Calu3 (cell line): Measurements from ENCODE around the gene SCAMP1. TPM values are rescaled to one million over a fixed set of nuclear protein-coding genes. Genes with fewer than 3 reads are reported as not detected.
A peak's percentile ranks its signal among the peaks of the same experiment; 100 is the strongest.

Source experiments
- BruUV-seq: library from RNA; stranded (reverse); fragments of 400-500 nt; replicated peaks from 2 replicates; lab custom pipeline; 2021; lab: Mats Ljungman, UMichigan
- CTCF ChIA-PET: fragments of 300-600 bp; sonication (Branson Sonifier 250); formaldehyde crosslinking; loops from one replicate; lab custom pipeline; 2022; ENCODE audit warnings: antibody characterized with exemption; lab: Charles Lee
- DNase-seq: peaks from one replicate; pipeline ENCODE4 v3.0.0; 2022
- H3K27ac Mint-ChIP-seq: one replicate; pipeline ENCODE4 v1.8.0; 2022; ENCODE audit warnings: mixed read lengths; ENCODE audit not compliant: unreplicated experiment
- H3K27me3 Mint-ChIP-seq: one replicate; pipeline ENCODE4 v1.8.0; 2022; ENCODE audit warnings: mixed read lengths; ENCODE audit not compliant: unreplicated experiment
- H3K36me3 Mint-ChIP-seq: one replicate; pipeline ENCODE4 v1.8.0; 2022; ENCODE audit warnings: mild to moderate bottlenecking, moderate library complexity, mixed read lengths; ENCODE audit not compliant: insufficient read depth, unreplicated experiment
- H3K4me1 Mint-ChIP-seq: one replicate; pipeline ENCODE4 v1.8.0; 2022; ENCODE audit warnings: mild to moderate bottlenecking, low read depth, mixed read lengths; ENCODE audit not compliant: unreplicated experiment
- H3K4me3 Mint-ChIP-seq: one replicate; pipeline ENCODE4 v1.8.0; 2022; ENCODE audit warnings: mild to moderate bottlenecking, low read depth, moderate library complexity, mixed read lengths; ENCODE audit not compliant: unreplicated experiment
- H3K9me3 Mint-ChIP-seq: one replicate; pipeline ENCODE4 v1.8.0; 2022; ENCODE audit warnings: low read depth, mixed read lengths; ENCODE audit not compliant: unreplicated experiment
- intact Hi-C: fragments of 100-400 bp; cut with micrococcal nuclease; formaldehyde crosslinking; loops from one replicate; pipeline ENCODE4 v1.10.0; 2022; ENCODE audit not compliant: unreplicated experiment
- total RNA-seq: library from RNA; stranded (reverse); gene quantifications from 2 replicates; pipeline ENCODE4 v1.2.3, GENCODE V29; 2022
- TF ChIP-seq, protein P1 (sequence below): fragments of 200-600 bp; IDR thresholded peaks from one replicate; pipeline ENCODE4 v1.8.0; 2022; ENCODE audit warnings: antibody characterized with exemption; ENCODE audit not compliant: unreplicated experiment

SCAMP1 gene
- total RNA-seq, 1 experiment from 2014 or later, result 62.2 TPM

DNA sequence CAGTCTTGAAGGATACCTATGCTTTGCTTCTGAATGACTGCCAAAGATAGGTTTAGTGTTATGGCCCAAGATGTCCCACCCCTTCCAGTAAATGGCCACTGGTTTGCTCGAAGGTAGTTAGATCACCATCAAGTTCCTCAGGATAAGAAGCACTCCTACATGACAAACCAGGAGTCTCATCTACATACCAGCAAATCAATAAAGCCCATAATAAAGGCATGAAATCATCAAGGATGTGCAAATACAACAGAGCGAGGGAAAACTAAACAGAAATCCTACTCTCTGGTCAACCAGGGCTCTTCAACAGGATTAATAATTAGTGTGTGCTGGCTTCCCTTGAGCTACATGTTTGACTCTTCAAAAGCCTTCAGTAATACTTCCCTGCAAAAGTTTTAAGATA, 147.1 kb downstream of the SCAMP1 start:
- no peak overlapping the region for H3K27ac Mint-ChIP-seq
- peak overlapping the region; percentile 41 for H3K4me3 Mint-ChIP-seq
- H3K27me3 Mint-ChIP-seq, result no peaks in the 10 kb centered on the region
- DNase-seq, result no peak
- CTCF ChIA-PET, result interaction anchor here (1.4 to 2.3 kb wide), 2 partner anchors 11 to 40 kb away, joined by 3 to 7 read pairs; no protein-coding TSS in a partner anchor
- H3K9me3 Mint-ChIP-seq, result no peaks in the 10 kb centered on the region
- BruUV-seq, result no TSS peak
- peaks cover 79% of the 10 kb centered on the region for H3K4me1 Mint-ChIP-seq
- H3K36me3 Mint-ChIP-seq, result peaks cover 10% of the 10 kb centered on the region
- intact Hi-C loops, result no loop called here
- TF ChIP-seq, protein P1, sequence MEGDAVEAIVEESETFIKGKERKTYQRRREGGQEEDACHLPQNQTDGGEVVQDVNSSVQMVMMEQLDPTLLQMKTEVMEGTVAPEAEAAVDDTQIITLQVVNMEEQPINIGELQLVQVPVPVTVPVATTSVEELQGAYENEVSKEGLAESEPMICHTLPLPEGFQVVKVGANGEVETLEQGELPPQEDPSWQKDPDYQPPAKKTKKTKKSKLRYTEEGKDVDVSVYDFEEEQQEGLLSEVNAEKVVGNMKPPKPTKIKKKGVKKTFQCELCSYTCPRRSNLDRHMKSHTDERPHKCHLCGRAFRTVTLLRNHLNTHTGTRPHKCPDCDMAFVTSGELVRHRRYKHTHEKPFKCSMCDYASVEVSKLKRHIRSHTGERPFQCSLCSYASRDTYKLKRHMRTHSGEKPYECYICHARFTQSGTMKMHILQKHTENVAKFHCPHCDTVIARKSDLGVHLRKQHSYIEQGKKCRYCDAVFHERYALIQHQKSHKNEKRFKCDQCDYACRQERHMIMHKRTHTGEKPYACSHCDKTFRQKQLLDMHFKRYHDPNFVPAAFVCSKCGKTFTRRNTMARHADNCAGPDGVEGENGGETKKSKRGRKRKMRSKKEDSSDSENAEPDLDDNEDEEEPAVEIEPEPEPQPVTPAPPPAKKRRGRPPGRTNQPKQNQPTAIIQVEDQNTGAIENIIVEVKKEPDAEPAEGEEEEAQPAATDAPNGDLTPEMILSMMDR, result no peak

DNA sequence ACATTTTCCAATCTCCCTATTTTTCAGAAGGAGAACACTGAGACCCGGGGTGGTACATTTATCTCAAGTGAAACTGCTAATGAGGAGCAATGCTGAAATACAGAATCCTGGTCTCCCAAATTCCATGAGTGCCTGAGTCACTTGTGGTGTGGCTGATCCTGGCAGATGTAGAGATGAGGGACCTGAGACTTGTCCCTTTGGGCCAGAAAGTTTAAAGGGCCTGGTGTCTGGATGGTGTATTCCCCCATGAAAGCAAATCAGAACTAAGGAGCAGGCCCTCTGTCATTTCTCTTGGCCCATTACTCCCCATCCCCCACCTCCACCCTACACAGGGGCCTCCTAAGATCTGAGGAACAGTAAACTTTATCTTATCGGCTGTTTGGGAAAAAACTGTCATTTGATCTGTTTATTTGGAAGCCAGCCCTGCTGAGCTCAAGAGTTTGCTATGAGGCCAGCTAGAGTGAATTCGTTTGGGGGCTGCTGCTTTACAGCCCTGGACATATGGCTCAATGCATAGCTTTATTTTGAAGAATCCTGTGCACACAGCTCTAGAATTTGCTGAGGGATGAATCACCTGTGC, 147.9 kb downstream of the SCAMP1 start:
- intact Hi-C loops, result no loop called here
- H3K27me3 Mint-ChIP-seq, result no peaks in the 10 kb centered on the region
- TF ChIP-seq, protein P1, result no peak
- H3K36me3 Mint-ChIP-seq, result peaks cover 10% of the 10 kb centered on the region
- H3K27ac Mint-ChIP-seq, result no peak overlapping the region
- H3K4me3 Mint-ChIP-seq, result peak overlapping the region; percentile 41
- no TSS peak for BruUV-seq
- H3K4me1 Mint-ChIP-seq, result peaks cover 78% of the 10 kb centered on the region
- no peaks in the 10 kb centered on the region for H3K9me3 Mint-ChIP-seq
- CTCF ChIA-PET, result interaction anchor here (1.4 to 2.3 kb wide), 2 partner anchors 11 to 41 kb away, joined by 3 to 7 read pairs; no protein-coding TSS in a partner anchor
- no peak for DNase-seq

DNA sequence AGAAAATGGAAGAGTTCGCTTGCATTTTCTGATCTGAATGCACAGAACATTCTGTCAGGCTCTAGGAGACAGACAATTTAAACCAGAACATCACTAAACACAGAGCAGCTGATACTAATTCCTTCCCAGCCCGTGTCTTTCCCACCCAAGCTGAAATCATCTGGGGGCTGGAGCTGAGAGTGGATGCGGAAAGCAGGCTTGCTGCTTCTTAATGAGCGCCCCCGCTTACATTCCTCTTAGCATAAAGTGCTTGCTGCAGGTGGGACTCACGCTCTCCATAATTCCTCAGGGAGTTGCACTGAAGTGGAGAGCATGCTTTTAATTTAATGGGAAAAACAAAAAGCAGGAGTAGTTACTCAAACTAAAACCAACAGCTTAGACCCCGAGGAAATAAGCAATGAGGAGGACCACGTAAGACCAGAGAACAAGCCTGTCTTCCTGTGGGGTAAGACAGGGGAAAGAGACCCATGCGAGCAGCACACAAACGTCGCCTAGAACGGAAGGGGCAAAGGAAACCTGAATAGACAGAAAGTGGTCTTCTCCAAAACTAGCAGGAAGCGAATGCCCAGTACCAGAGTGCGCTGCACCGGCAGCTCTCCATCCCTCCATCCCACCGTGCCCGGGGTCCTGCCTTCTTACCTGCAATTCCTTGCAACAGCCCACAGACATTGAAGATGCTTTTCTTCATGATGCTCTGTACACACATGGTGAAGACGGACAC, 148.9 kb downstream of the SCAMP1 start:
- Mint-ChIP-seq H3K36me3 (peaks cover 10% of the 10 kb centered on the region), H3K27ac (no peak overlapping the region), H3K4me1 (peaks cover 68% of the 10 kb centered on the region), H3K9me3 (no peaks in the 10 kb centered on the region), H3K27me3 (no peaks in the 10 kb centered on the region), H3K4me3 (peak overlapping the region; percentile 43)
- TF ChIP-seq, protein P1, result no peak
- BruUV-seq, result no TSS peak
- CTCF ChIA-PET, result interaction anchor here (1.4 to 2.3 kb wide), 2 partner anchors 10 to 42 kb away, joined by 3 to 7 read pairs; no protein-coding TSS in a partner anchor
- DNase-seq, result no peak
- intact Hi-C loops, result no loop called here

DNA sequence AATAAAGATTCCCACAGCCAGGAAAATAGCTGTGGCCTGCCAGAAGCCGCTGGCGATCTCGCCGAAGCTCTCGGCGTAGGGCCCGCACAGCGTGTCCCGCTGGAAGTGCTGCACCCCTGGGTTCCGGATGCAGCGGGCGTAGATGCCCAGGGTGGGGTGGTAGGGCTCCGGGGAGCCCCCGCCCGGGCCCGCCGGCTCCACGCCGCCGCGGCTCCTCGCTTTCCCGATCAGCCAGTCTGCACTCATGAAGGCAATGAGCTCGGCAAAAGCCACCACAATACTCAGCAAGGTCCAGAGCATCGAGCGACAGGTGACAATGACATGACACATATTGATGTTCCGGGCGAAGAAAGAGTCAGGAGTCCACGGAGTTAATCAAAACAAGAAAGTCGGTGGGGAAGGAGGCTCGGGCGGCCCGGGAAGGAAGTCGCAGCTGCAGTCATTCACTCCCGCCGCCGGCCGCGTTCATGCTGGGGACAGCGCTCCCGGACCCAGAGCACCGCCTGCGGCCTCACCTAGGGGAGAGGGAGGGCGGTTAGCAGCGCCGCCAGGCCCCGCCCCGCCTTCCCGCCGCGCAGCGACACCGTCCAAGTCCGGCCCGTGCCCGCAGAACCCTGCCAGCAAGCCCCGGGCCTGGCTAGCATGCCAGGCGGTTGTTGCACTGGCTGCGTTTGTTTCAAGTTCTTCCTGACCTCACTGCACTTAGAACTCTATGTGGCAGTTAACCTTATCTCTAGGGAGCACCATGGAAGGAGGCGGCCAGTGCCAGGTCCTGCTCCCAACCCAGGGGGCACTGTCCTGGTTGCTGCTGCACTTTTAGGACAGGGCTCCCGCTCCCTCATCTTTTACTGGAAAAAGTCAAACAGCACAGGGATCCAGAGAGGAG, 149.7 kb downstream of the SCAMP1 start:
- no peaks in the 10 kb centered on the region for H3K9me3 Mint-ChIP-seq
- peaks cover 1% of the 10 kb centered on the region for H3K36me3 Mint-ChIP-seq
- BruUV-seq, result no TSS peak
- H3K27me3 Mint-ChIP-seq, result no peaks in the 10 kb centered on the region
- H3K27ac Mint-ChIP-seq, result no peak overlapping the region
- intact Hi-C loops, result no loop called here
- peak; percentile 60 for DNase-seq
- peaks cover 67% of the 10 kb centered on the region for H3K4me1 Mint-ChIP-seq
- TF ChIP-seq, protein P1, result no peak
- CTCF ChIA-PET, result interaction anchor here (2.3 kb wide), 1 partner anchor 9 kb away, joined by 7 read pairs; no protein-coding TSS in a partner anchor
- peak overlapping the region; percentile 43 for H3K4me3 Mint-ChIP-seq
